Thyroid gland (tissue), 4 donors: ENCODE data around the gene KCNQ1OT1. TPM values are rescaled to one million over a fixed set of nuclear protein-coding genes. Genes with fewer than 3 reads are reported as not detected.

ENCODE experiments used
- DNase-seq, 2 donors: peaks; one replicate each; pipeline ENCODE4 v3.0.0-alpha.2; 2019
- H3K27ac ChIP-seq, 3 donors: fragments of 200-600 bp; sonication (generic); 1 replicate in 2 of 3; 2 replicates in 1 of 3; pipeline ENCODE4 v1.5.1; 2016 to 2019; ENCODE audit warnings: mild to moderate bottlenecking in 1 of 3, moderate library complexity in 1 of 3
- H3K27me3 ChIP-seq: fragments of 200-600 bp; sonication (generic); one replicate; pipeline ENCODE4 v1.5.1; 2019
- H3K36me3 ChIP-seq, 2 donors: fragments of 200-600 bp; sonication (generic); one replicate each; pipeline ENCODE4 v1.5.1; 2016 to 2019
- H3K4me1 ChIP-seq, 2 donors: fragments of 200-600 bp; sonication (generic); one replicate each; pipeline ENCODE4 v1.5.1; 2017 to 2019
- H3K4me3 ChIP-seq, 3 donors: fragments of 200-600 bp; sonication (generic); replicated peaks in 1 of 3; 1 replicate in 2 of 3; 2 replicates in 1 of 3; pipeline ENCODE4 v1.5.1; 2016; ENCODE audit warnings: mild to moderate bottlenecking in 1 of 3
- H3K9me3 ChIP-seq: fragments of 200-600 bp; sonication (generic); one replicate; pipeline ENCODE4 v1.5.1; 2017
- CTCF ChIP-seq, 6 experiments: fragments of 200-600 bp in 3 of 6; fragments of 450-650 bp in 3 of 6; sonication (generic) in 3 of 6; IDR thresholded peaks; one replicate each; pipeline ENCODE4 v1.5.1; 2016 to 2019; ENCODE audit warnings: antibody characterized with exemption in 6 of 6, mild to moderate bottlenecking in 2 of 6, inconsistent platforms in 1 of 6, moderate library complexity in 1 of 6
- POLR2A ChIP-seq, 2 donors: fragments of 450-650 bp; IDR thresholded peaks; one replicate each; pipeline ENCODE4 v1.6.1; 2017; ENCODE audit warnings: antibody characterized with exemption in 2 of 2, mild to moderate bottlenecking in 2 of 2, moderate library complexity in 1 of 2
- WGBS, 2 donors: methylation state at CpG; one replicate each; pipeline ENCODE4 v1.1.5; 2017; 5-methylcytosine and 5-hydroxymethylcytosine counted together
- intact Hi-C: fragments of 100-400 bp; cut with DNase I; formaldehyde crosslinking; loops from one replicate; pipeline ENCODE4 v1.15.1; 2023
- total RNA-seq, 4 donors: library from RNA; depleted of rRNA; stranded (reverse); fragments of >200 nt; gene quantifications; one replicate each; pipeline ENCODE4 v1.2.3, GENCODE V29; 2016

Gene KCNQ1OT1
- total RNA-seq, 4 donors from 2014 or later = 2.0 to 4.1 (median 3.2) TPM

- no peaks in the 10 kb centered on the region for H3K36me3 ChIP-seq
- no peaks in the 10 kb centered on the region for H3K27me3 ChIP-seq
- WGBS, 2 donors = 85 to 90% methylated on average over 11 to 13 of the region's 13 CpGs
- intact Hi-C loops = no loop called here
- DNase-seq = peak; percentile 0
- H3K4me1 ChIP-seq = no peaks in the 10 kb centered on the region
- TF ChIP-seq CTCF (IDR thresholded peaks at IDR 0.05) (no peak), POLR2A (IDR thresholded peaks at IDR 0.05) (no peak)
- no peak overlapping the region for H3K4me3 ChIP-seq
- H3K9me3 ChIP-seq = no peaks in the 10 kb centered on the region
- H3K27ac ChIP-seq = no peak overlapping the region
Observed at GRCh38 chr11:2580571-2581001, 119.2 kb downstream of the KCNQ1OT1 start.

GRCh38 chr11:2580061-2580421 lies 119.8 kb downstream of the KCNQ1OT1 start:
- Histone ChIP-seq H3K4me3 (no peak overlapping the region), H3K36me3 (no peaks in the 10 kb centered on the region), H3K27me3 (no peaks in the 10 kb centered on the region), H3K9me3 (no peaks in the 10 kb centered on the region), H3K27ac (no peak overlapping the region), H3K4me1 (no peaks in the 10 kb centered on the region)
- TF ChIP-seq POLR2A (IDR thresholded peaks at IDR 0.05) = no peak
- no peak for TF ChIP-seq CTCF (IDR thresholded peaks at IDR 0.05)
- peak; percentile 0 to 1 for DNase-seq
- intact Hi-C loops = no loop called here
- WGBS, 2 donors = 82 to 88% methylated on average over 10 of the region's 10 CpGs

- no peaks in the 10 kb centered on the region for H3K9me3 ChIP-seq
- H3K4me3 ChIP-seq = no peak overlapping the region
- H3K27me3 ChIP-seq = no peaks in the 10 kb centered on the region
- intact Hi-C loops = no loop called here
- H3K4me1 ChIP-seq = no peaks in the 10 kb centered on the region
- DNase-seq = peak; percentile 0 to 7
- H3K36me3 ChIP-seq = no peaks in the 10 kb centered on the region
- no peak for TF ChIP-seq CTCF (IDR thresholded peaks at IDR 0.05)
- no peak overlapping the region for H3K27ac ChIP-seq
- WGBS, 2 donors = 72 to 78% methylated on average over 17 of the region's 17 CpGs
Observed at GRCh38 chr11:2579315-2580060, 120.3 kb downstream of the KCNQ1OT1 start.

- Histone ChIP-seq H3K27ac (no peak overlapping the region), H3K4me3 (no peak overlapping the region), H3K4me1 (no peaks in the 10 kb centered on the region), H3K9me3 (no peaks in the 10 kb centered on the region), H3K36me3 (no peaks in the 10 kb centered on the region), H3K27me3 (no peaks in the 10 kb centered on the region)
- peak; percentile 0 to 1 for DNase-seq
- 73 to 85% methylated on average over 5 to 7 of the region's 7 CpGs for WGBS, 2 donors
- TF ChIP-seq POLR2A (IDR thresholded peaks at IDR 0.05) (no peak), CTCF (IDR thresholded peaks at IDR 0.05) (no peak)
- intact Hi-C loops = no loop called here
Observed at GRCh38 chr11:2578929-2579270, 120.9 kb downstream of the KCNQ1OT1 start.

- Histone ChIP-seq H3K27me3 (no peaks in the 10 kb centered on the region), H3K36me3 (no peaks in the 10 kb centered on the region), H3K4me3 (no peak overlapping the region), H3K27ac (no peak overlapping the region), H3K4me1 (no peaks in the 10 kb centered on the region), H3K9me3 (no peaks in the 10 kb centered on the region)
- no peak for TF ChIP-seq CTCF (IDR thresholded peaks at IDR 0.05)
- TF ChIP-seq POLR2A (IDR thresholded peaks at IDR 0.05) = no peak
- intact Hi-C loops = no loop called here
- DNase-seq = peak; percentile 8 to 26
- WGBS, 2 donors = 87 to 95% methylated on average over 10 to 18 of the region's 22 CpGs
Observed at GRCh38 chr11:2577991-2578928, 121.5 kb downstream of the KCNQ1OT1 start.
